Muscle of leg (tissue), 11 donors: Measurements from ENCODE around the gene CAMTA2. TPM values are rescaled to one million over a fixed set of nuclear protein-coding genes. Genes with fewer than 3 reads are reported as not detected.
"Not testable (repeated sequence)": the region's sequence is repeated elsewhere in the genome, so short reads cannot be mapped to it uniquely, and the experiment has no call there.

ENCODE experiments used
- DNase-seq: peaks from one replicate; pipeline ENCODE4 v3.0.0; 2013
- H3K27ac ChIP-seq: one replicate; pipeline ENCODE4 v1.5.1; 2013; ENCODE audit warnings: mild to moderate bottlenecking, low read length, control low read depth
- H3K27me3 ChIP-seq: one replicate; pipeline ENCODE4 v1.6.1; 2013; ENCODE audit warnings: low read length; ENCODE audit not compliant: control insufficient read depth, insufficient read depth
- H3K36me3 ChIP-seq: one replicate; pipeline ENCODE4 v1.6.1; 2013; ENCODE audit warnings: low read length; ENCODE audit not compliant: control insufficient read depth, insufficient read depth
- H3K4me1 ChIP-seq: one replicate; pipeline ENCODE4 v1.6.1; 2013; ENCODE audit warnings: low read length; ENCODE audit not compliant: control insufficient read depth, insufficient read depth
- H3K4me3 ChIP-seq: one replicate; pipeline ENCODE4 v1.5.1; 2013; ENCODE audit warnings: low read length, control low read depth
- H3K9me3 ChIP-seq: replicated peaks from 2 replicates; pipeline ENCODE4 v1.6.1; 2013; ENCODE audit warnings: low read depth, low read length; ENCODE audit not compliant: control insufficient read depth
- WGBS: methylation state at CpG from one replicate; pipeline ENCODE4 v1.1.5; 2013; ENCODE audit warnings: missing lambda C conversion rate; ENCODE audit not compliant: insufficient coverage; 5-methylcytosine and 5-hydroxymethylcytosine counted together
- polyA plus RNA-seq, 8 donors: library from polyadenylated mRNA; unstranded; fragments of 120-200 nt; gene quantifications; one replicate each; pipeline versions ENCODE4 v1.2.1 to v1.2.3, GENCODE V29; 2013; ENCODE audit warnings: inconsistent platforms in 1 of 8, low replicate concordance in 1 of 8; ENCODE audit not compliant: insufficient read length in 8 of 8, insufficient read depth in 1 of 8
- total RNA-seq: library from RNA; stranded (reverse); fragments of 120-200 nt; gene quantifications from one replicate; pipeline ENCODE4 v1.2.4, GENCODE V29; 2013

CAMTA2 gene
- total and polyA plus RNA-seq, 9 donors: 4.4 to 25.2 (median 22.1) TPM

GRCh38 chr17:4934173-4934979, 53.1 kb downstream of the CAMTA2 start:
- H3K9me3 ChIP-seq: no peaks in the 10 kb centered on the region
- no peak for DNase-seq
- H3K27me3 ChIP-seq: no peaks in the 10 kb centered on the region
- peaks cover 20% of the 10 kb centered on the region for H3K4me1 ChIP-seq
- H3K4me3 ChIP-seq: no peak overlapping the region
- WGBS: 19% methylated on average over 9 of the region's 14 CpGs
- H3K27ac ChIP-seq: no peak overlapping the region
- peaks cover 31% of the 10 kb centered on the region for H3K36me3 ChIP-seq

GRCh38 chr17:4933646-4934045, 53.8 kb downstream of the CAMTA2 start:
- Histone ChIP-seq H3K9me3 (no peaks in the 10 kb centered on the region), H3K4me1 (peaks cover 12% of the 10 kb centered on the region), H3K36me3 (peaks cover 31% of the 10 kb centered on the region), H3K27ac (no peak overlapping the region), H3K27me3 (no peaks in the 10 kb centered on the region), H3K4me3 (no peak overlapping the region)
- WGBS: 91% methylated on average over 4 of the region's 16 CpGs
- no peak for DNase-seq

GRCh38 chr17:4932756-4933155, 54.7 kb downstream of the CAMTA2 start:
- no peak for DNase-seq
- WGBS: 91% methylated on average over 12 of the region's 12 CpGs
- H3K27me3 ChIP-seq: no peaks in the 10 kb centered on the region
- H3K4me1 ChIP-seq: peaks cover 8% of the 10 kb centered on the region
- no peak overlapping the region for H3K4me3 ChIP-seq
- no peaks in the 10 kb centered on the region for H3K9me3 ChIP-seq
- H3K36me3 ChIP-seq: peaks cover 22% of the 10 kb centered on the region
- no peak overlapping the region for H3K27ac ChIP-seq

GRCh38 chr17:4931963-4932362, 55.5 kb downstream of the CAMTA2 start, which contains the start of gene GP1BA:
Gene GP1BA, plus strand, starts transcription at chr17:4932277. Its CDS starts 328 bp downstream, at chr17:4932605.
- 88% methylated on average over 5 of the region's 14 CpGs for WGBS
- H3K4me3 ChIP-seq: no peak within 1 kb of the TSS
- H3K4me1 ChIP-seq: peaks cover 8% of the 10 kb centered on the region
- DNase-seq: no peak
- peaks cover 14% of the 10 kb centered on the region for H3K36me3 ChIP-seq
- no peak within 1 kb of the TSS for H3K27ac ChIP-seq
- no peaks in the 10 kb centered on the region for H3K9me3 ChIP-seq
- no peaks in the 10 kb centered on the region for H3K27me3 ChIP-seq

GRCh38 chr17:4928881-4929280, 58.6 kb downstream of the CAMTA2 start:
- 96% methylated on average over 12 of the region's 18 CpGs for WGBS
- no peaks in the 10 kb centered on the region for H3K36me3 ChIP-seq
- no peaks in the 10 kb centered on the region for H3K27me3 ChIP-seq
- H3K4me1 ChIP-seq: peaks cover under 1% of the 10 kb centered on the region
- H3K4me3 ChIP-seq: no peak overlapping the region
- H3K27ac ChIP-seq: no peak overlapping the region
- DNase-seq: no peak
- H3K9me3 ChIP-seq: no peaks in the 10 kb centered on the region

- not testable (repeated sequence) for DNase-seq, H3K36me3 ChIP-seq, H3K4me1 ChIP-seq, H3K4me3 ChIP-seq, H3K27ac ChIP-seq, H3K9me3 ChIP-seq, H3K27me3 ChIP-seq
- WGBS: 85% methylated on average over 20 of the region's 24 CpGs
Measured at GRCh38 chr17:4926577-4927335, 60.7 kb downstream of the CAMTA2 start.

GRCh38 chr17:4921320-4921719, 66.2 kb downstream of the CAMTA2 start:
- DNase-seq: no peak
- H3K27me3 ChIP-seq: no peaks in the 10 kb centered on the region
- H3K4me3 ChIP-seq: no peak overlapping the region
- H3K27ac ChIP-seq: no peak overlapping the region
- no peaks in the 10 kb centered on the region for H3K36me3 ChIP-seq
- H3K9me3 ChIP-seq: no peaks in the 10 kb centered on the region
- no peaks in the 10 kb centered on the region for H3K4me1 ChIP-seq
- no CpG with 5 or more reads among the region's 4 CpGs for WGBS

- WGBS: 89% methylated on average over 4 of the region's 10 CpGs
- H3K4me3 ChIP-seq: no peak overlapping the region
- H3K36me3 ChIP-seq: no peaks in the 10 kb centered on the region
- no peaks in the 10 kb centered on the region for H3K27me3 ChIP-seq
- H3K9me3 ChIP-seq: no peaks in the 10 kb centered on the region
- no peak overlapping the region for H3K27ac ChIP-seq
- DNase-seq: no peak
- H3K4me1 ChIP-seq: no peaks in the 10 kb centered on the region
Measured at GRCh38 chr17:4920351-4921048, 67.0 kb downstream of the CAMTA2 start.

GRCh38 chr17:4919511-4920047, 67.9 kb downstream of the CAMTA2 start:
- Histone ChIP-seq H3K4me1 (no peaks in the 10 kb centered on the region), H3K9me3 (no peaks in the 10 kb centered on the region), H3K4me3 (no peak overlapping the region), H3K27ac (no peak overlapping the region), H3K27me3 (no peaks in the 10 kb centered on the region), H3K36me3 (no peaks in the 10 kb centered on the region)
- 66% methylated on average over 5 of the region's 8 CpGs for WGBS
- DNase-seq: no peak
